Measurements from ENCODE around the gene TGFBR2. TPM values are rescaled to one million over a fixed set of nuclear protein-coding genes. Genes with fewer than 3 reads are reported as not detected.

Gene TGFBR2
- total RNA-seq, 3 donors from 2014 or later: 205 to 281 (median 243) TPM

GRCh38 chr3:30613133-30613825 is 6.9 kb downstream of the TGFBR2 start:
- intact Hi-C loops (cut with DNase I; ENCODE audit: low total_unique reads): no loop called here
- H3K4me1 ChIP-seq: peaks cover 0 to 3% of the 10 kb centered on the region in 2 donors

GRCh38 chr3:30614373-30614772 is 8.0 kb downstream of the TGFBR2 start:
- H3K27me3 ChIP-seq: no peaks in the 10 kb centered on the region
- H3K9me3 ChIP-seq: no peaks in the 10 kb centered on the region
- peaks cover 0 to 3% of the 10 kb centered on the region in 2 donors for H3K4me1 ChIP-seq
- no peak for TF ChIP-seq POLR2A (IDR thresholded peaks at IDR 0.05)
- no peak for TF ChIP-seq POLR2AphosphoS5 (IDR thresholded peaks at IDR 0.05)
- TF ChIP-seq, protein P1, sequence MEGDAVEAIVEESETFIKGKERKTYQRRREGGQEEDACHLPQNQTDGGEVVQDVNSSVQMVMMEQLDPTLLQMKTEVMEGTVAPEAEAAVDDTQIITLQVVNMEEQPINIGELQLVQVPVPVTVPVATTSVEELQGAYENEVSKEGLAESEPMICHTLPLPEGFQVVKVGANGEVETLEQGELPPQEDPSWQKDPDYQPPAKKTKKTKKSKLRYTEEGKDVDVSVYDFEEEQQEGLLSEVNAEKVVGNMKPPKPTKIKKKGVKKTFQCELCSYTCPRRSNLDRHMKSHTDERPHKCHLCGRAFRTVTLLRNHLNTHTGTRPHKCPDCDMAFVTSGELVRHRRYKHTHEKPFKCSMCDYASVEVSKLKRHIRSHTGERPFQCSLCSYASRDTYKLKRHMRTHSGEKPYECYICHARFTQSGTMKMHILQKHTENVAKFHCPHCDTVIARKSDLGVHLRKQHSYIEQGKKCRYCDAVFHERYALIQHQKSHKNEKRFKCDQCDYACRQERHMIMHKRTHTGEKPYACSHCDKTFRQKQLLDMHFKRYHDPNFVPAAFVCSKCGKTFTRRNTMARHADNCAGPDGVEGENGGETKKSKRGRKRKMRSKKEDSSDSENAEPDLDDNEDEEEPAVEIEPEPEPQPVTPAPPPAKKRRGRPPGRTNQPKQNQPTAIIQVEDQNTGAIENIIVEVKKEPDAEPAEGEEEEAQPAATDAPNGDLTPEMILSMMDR (IDR thresholded peaks at IDR 0.05): no peak
- no peak for DNase-seq (ENCODE audit: low spot score in 2 of 2)
- H3K4me3 ChIP-seq: no peak overlapping the region
- peak overlapping the region; percentile 1 to 15 for H3K27ac ChIP-seq
- no peaks in the 10 kb centered on the region for H3K36me3 ChIP-seq
- intact Hi-C loops (cut with DNase I; ENCODE audit: low total_unique reads): no loop called here

More at GRCh38 chr3:30613133-30613825, 6.9 kb downstream of the TGFBR2 start:
- H3K4me3 ChIP-seq: no peak overlapping the region
- H3K9me3 ChIP-seq: no peaks in the 10 kb centered on the region
- H3K36me3 ChIP-seq: no peaks in the 10 kb centered on the region
- no peaks in the 10 kb centered on the region for H3K27me3 ChIP-seq
- TF ChIP-seq POLR2A (IDR thresholded peaks at IDR 0.05) (no peak), POLR2AphosphoS5 (IDR thresholded peaks at IDR 0.05) (no peak)
- TF ChIP-seq, protein P1 (IDR thresholded peaks at IDR 0.05): no peak
- no peak for DNase-seq (ENCODE audit: low spot score in 2 of 2)
- peak overlapping the region; percentile 62 to 99 for H3K27ac ChIP-seq

- peak overlapping the region in 1 of 3 donors; percentile 12 for H3K4me3 ChIP-seq
- intact Hi-C loops (cut with DNase I; ENCODE audit: low total_unique reads): no loop called here
- H3K27me3 ChIP-seq: no peaks in the 10 kb centered on the region
- H3K36me3 ChIP-seq: no peaks in the 10 kb centered on the region
- H3K4me1 ChIP-seq: peaks cover 0 to 3% of the 10 kb centered on the region in 2 donors
- DNase-seq (ENCODE audit: low spot score in 2 of 2): no peak
- H3K9me3 ChIP-seq: no peaks in the 10 kb centered on the region
- no peak for TF ChIP-seq POLR2AphosphoS5 (IDR thresholded peaks at IDR 0.05)
- H3K27ac ChIP-seq: peak overlapping the region in 1 of 2 donors; percentile 15
These were observed 8.5 kb downstream of the TGFBR2 start for GRCh38 chr3:30614943-30615342.

GRCh38 chr3:30615615-30616346 is 9.4 kb downstream of the TGFBR2 start:
- Histone ChIP-seq H3K27me3 (no peaks in the 10 kb centered on the region), H3K9me3 (no peaks in the 10 kb centered on the region), H3K4me3 (no peak overlapping the region), H3K36me3 (no peaks in the 10 kb centered on the region), H3K27ac (no peak overlapping the region), H3K4me1 (peaks cover 0 to 3% of the 10 kb centered on the region in 2 donors)
- no peak for DNase-seq (ENCODE audit: low spot score in 2 of 2)
- intact Hi-C loops (cut with DNase I; ENCODE audit: low total_unique reads): no loop called here
- TF ChIP-seq, protein P1 (IDR thresholded peaks at IDR 0.05): no peak
- TF ChIP-seq POLR2AphosphoS5 (IDR thresholded peaks at IDR 0.05) (no peak), POLR2A (IDR thresholded peaks at IDR 0.05) (no peak)

DNA sequence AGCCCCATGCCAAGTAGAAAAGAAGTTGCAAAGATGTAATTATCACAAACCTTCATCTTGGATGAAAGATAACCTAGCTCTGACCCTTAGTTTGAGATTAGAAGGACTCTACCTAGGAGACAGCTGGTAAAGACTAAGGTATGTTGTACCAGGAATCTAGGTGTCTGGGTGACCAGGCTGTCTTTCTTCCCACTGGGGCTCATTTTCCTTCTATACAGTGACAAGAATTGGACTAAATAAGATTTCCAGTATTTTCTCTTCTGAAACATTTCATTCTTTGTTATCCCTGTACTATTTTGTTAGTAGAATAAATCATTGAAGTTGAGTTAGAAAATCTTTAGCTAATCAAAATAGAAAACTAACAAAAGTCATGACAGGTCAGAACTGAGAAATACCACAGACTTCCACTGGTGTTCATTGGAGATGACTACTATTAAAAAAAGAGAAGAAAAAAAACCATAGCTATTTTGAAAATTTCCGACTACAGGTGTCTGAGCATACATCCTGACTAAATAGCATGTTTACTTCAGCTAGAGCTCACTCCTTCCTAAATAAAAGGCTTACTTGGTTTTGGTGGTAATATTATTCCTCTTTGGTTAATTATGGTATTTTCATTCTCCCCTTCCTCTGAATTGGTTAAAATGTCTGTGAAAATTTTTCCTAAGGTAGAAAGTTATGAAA is 10.1 kb downstream of the TGFBR2 start:
- peaks cover 0 to 3% of the 10 kb centered on the region in 2 donors for H3K4me1 ChIP-seq
- H3K27ac ChIP-seq: peak overlapping the region in 1 of 2 donors; percentile 31
- H3K4me3 ChIP-seq: no peak overlapping the region
- no peaks in the 10 kb centered on the region for H3K27me3 ChIP-seq
- intact Hi-C loops (cut with DNase I; ENCODE audit: low total_unique reads): no loop called here
- H3K9me3 ChIP-seq: no peaks in the 10 kb centered on the region
- no peaks in the 10 kb centered on the region for H3K36me3 ChIP-seq
- DNase-seq (ENCODE audit: low spot score in 2 of 2): no peak
- TF ChIP-seq POLR2A (IDR thresholded peaks at IDR 0.05): no peak
- TF ChIP-seq, protein P1 (IDR thresholded peaks at IDR 0.05): no peak
- no peak for TF ChIP-seq POLR2AphosphoS5 (IDR thresholded peaks at IDR 0.05)
